Keratinocyte (primary cell): ENCODE measurements around the gene FUT6.

Source experiments
- EZH2 ChIP-seq: IDR thresholded peaks from one replicate; pipeline ENCODE4 v1.6.1; 2012; ENCODE audit warnings: inconsistent platforms, mild to moderate bottlenecking, low read length, moderate library complexity
- TF ChIP-seq, protein P1 (sequence below), 3 experiments: IDR thresholded peaks in 1 of 3; conservative IDR thresholded peaks in 1 of 3; optimal IDR thresholded peaks in 1 of 3; 2 replicates in 2 of 3; 3 replicates in 1 of 3; pipeline versions ENCODE3 to v1.5.1; 2011; ENCODE audit warnings: low read length in 3 of 3, mild to moderate bottlenecking in 3 of 3, moderate library complexity in 2 of 3, control low read depth in 1 of 3, inconsistent platforms in 1 of 3; ENCODE audit not compliant: insufficient read depth in 2 of 3; ENCODE audit errors: extremely low read depth in 1 of 3

DNA sequence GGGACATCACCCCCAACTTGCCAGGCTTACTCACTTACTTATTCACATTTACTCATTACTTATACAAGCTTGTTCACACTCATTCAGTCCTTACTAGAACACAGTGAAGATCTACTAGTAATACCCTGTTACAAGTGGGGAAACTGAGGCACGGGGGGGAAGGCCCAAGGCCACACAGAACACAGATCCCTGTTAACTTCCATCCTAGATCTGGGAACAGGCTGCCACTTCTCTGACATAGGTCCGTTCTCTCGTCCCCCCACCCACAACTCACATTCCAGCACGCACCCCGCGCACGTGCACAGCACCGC, 36.1 kb downstream of the FUT6 start:
- TF ChIP-seq, protein P1, sequence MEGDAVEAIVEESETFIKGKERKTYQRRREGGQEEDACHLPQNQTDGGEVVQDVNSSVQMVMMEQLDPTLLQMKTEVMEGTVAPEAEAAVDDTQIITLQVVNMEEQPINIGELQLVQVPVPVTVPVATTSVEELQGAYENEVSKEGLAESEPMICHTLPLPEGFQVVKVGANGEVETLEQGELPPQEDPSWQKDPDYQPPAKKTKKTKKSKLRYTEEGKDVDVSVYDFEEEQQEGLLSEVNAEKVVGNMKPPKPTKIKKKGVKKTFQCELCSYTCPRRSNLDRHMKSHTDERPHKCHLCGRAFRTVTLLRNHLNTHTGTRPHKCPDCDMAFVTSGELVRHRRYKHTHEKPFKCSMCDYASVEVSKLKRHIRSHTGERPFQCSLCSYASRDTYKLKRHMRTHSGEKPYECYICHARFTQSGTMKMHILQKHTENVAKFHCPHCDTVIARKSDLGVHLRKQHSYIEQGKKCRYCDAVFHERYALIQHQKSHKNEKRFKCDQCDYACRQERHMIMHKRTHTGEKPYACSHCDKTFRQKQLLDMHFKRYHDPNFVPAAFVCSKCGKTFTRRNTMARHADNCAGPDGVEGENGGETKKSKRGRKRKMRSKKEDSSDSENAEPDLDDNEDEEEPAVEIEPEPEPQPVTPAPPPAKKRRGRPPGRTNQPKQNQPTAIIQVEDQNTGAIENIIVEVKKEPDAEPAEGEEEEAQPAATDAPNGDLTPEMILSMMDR (optimal IDR thresholded peaks at IDR 0.05 in 1 of 3, IDR thresholded peaks at IDR 0.05 in 1 of 3, conservative IDR thresholded peaks at IDR 0.05 in 1 of 3; ENCODE audit: extremely low read depth in 1 of 3, insufficient read depth in 2 of 3, low read length in 3 of 3): no peak
- TF ChIP-seq EZH2: no peak
